H1 (cell line): ENCODE results near the gene SP7. TPM values are rescaled to one million over a fixed set of nuclear protein-coding genes. Genes with fewer than 3 reads are reported as not detected.

ENCODE experiments used
- BACH1 ChIP-seq: IDR thresholded peaks from 2 replicates; pipeline ENCODE4 v1.6.1; 2012; ENCODE audit warnings: low read length, improper control_type of control experiment
- EGR1 ChIP-seq: IDR thresholded peaks from 2 replicates; pipeline ENCODE4 v1.6.1; 2011; ENCODE audit warnings: low read depth, low read length, borderline replicate concordance
- SUZ12 ChIP-seq: fragments of 200-600 bp; sonication (generic); IDR thresholded peaks from 2 replicates; pipeline ENCODE4 v1.6.1; 2012; ENCODE audit warnings: mild to moderate bottlenecking, inconsistent platforms, low read length, moderate library complexity, mixed read lengths
- TAF1 ChIP-seq: IDR thresholded peaks from 2 replicates; pipeline ENCODE4 v1.6.1; 2011; ENCODE audit warnings: mild to moderate bottlenecking, low read depth, low read length
- polyA plus RNA-seq, 7 experiments: library from polyadenylated mRNA; depleted of rRNA in 3 of 7; stranded (reverse) in 5 of 7; unstranded in 2 of 7; fragments of >200 nt in 5 of 7; fragments of 200-250 nt in 2 of 7; gene quantifications; 1 replicate in 5 of 7; 2 replicates in 1 of 7; 4 replicates in 1 of 7; pipeline versions ENCODE4 v1.2.1 to v1.2.3, GENCODE V29; 2011 to 2013; ENCODE audit warnings: missing spikeins in 2 of 7, mixed read lengths in 2 of 7
- total RNA-seq: library from RNA; stranded (reverse); fragmentation: NEBNext Ultra II Directional; extraction: Animal tissue kit (Norgen Biotek cat#: 25700); gene quantifications from 2 replicates; pipeline ENCODE4 v1.2.1, GENCODE V29; 2021
- TF ChIP-seq, protein P1 (sequence below), 3 experiments: IDR thresholded peaks; 1 replicate in 2 of 3; 2 replicates in 1 of 3; pipeline versions ENCODE4 v1.5.1 to v1.6.1; 2011; ENCODE audit warnings: low read length in 3 of 3, mild to moderate bottlenecking in 3 of 3, inconsistent platforms in 2 of 3, low read depth in 1 of 3, moderate library complexity in 1 of 3; ENCODE audit not compliant: insufficient read depth in 1 of 3; ENCODE audit errors: control extremely low read depth in 1 of 3
- TF ChIP-seq, protein P2 (sequence below): fragments of 300-600 bp; sonication (generic); IDR thresholded peaks from 2 replicates; pipeline ENCODE4 v1.7.1; 2012; ENCODE audit warnings: low read length, moderate library complexity, mild to moderate bottlenecking, inconsistent platforms; ENCODE audit not compliant: insufficient replicate concordance

Gene SP7
- total and polyA plus RNA-seq, 2 of the 8 experiments (the other 6 are each of a cell fraction or from before 2014, with no cell fraction given) = 0.12 to 0.13 TPM

DNA sequence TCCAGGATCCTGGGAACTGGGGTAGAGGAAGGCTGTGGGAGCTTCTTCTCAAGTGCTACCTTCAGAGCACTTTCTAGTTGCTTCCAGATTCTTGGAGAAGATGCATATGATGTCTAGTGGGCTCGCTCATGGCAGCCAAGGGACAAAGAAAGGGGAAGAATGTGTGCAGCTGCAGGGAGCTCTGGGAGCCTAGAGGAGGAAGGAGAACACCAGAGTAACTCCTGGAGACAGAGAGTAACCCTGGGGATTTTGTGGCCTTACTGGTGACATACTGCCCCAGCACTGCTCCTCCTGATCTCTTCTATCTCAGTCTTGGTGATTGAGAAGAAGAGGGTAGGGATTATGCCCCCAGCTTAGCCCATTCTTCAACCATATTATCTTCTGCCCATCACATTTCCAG lies 10.3 kb upstream of the SP7 start (continued):
- TF ChIP-seq EGR1 (no peak), BACH1 (no peak), SUZ12 (no peak), TAF1 (no peak)
- TF ChIP-seq, protein P1, sequence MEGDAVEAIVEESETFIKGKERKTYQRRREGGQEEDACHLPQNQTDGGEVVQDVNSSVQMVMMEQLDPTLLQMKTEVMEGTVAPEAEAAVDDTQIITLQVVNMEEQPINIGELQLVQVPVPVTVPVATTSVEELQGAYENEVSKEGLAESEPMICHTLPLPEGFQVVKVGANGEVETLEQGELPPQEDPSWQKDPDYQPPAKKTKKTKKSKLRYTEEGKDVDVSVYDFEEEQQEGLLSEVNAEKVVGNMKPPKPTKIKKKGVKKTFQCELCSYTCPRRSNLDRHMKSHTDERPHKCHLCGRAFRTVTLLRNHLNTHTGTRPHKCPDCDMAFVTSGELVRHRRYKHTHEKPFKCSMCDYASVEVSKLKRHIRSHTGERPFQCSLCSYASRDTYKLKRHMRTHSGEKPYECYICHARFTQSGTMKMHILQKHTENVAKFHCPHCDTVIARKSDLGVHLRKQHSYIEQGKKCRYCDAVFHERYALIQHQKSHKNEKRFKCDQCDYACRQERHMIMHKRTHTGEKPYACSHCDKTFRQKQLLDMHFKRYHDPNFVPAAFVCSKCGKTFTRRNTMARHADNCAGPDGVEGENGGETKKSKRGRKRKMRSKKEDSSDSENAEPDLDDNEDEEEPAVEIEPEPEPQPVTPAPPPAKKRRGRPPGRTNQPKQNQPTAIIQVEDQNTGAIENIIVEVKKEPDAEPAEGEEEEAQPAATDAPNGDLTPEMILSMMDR (IDR thresholded peaks at IDR 0.05; ENCODE audit: control extremely low read depth in 1 of 3, insufficient read depth in 1 of 3, low read depth in 1 of 3, low read length in 3 of 3) = no peak
- TF ChIP-seq, protein P2, sequence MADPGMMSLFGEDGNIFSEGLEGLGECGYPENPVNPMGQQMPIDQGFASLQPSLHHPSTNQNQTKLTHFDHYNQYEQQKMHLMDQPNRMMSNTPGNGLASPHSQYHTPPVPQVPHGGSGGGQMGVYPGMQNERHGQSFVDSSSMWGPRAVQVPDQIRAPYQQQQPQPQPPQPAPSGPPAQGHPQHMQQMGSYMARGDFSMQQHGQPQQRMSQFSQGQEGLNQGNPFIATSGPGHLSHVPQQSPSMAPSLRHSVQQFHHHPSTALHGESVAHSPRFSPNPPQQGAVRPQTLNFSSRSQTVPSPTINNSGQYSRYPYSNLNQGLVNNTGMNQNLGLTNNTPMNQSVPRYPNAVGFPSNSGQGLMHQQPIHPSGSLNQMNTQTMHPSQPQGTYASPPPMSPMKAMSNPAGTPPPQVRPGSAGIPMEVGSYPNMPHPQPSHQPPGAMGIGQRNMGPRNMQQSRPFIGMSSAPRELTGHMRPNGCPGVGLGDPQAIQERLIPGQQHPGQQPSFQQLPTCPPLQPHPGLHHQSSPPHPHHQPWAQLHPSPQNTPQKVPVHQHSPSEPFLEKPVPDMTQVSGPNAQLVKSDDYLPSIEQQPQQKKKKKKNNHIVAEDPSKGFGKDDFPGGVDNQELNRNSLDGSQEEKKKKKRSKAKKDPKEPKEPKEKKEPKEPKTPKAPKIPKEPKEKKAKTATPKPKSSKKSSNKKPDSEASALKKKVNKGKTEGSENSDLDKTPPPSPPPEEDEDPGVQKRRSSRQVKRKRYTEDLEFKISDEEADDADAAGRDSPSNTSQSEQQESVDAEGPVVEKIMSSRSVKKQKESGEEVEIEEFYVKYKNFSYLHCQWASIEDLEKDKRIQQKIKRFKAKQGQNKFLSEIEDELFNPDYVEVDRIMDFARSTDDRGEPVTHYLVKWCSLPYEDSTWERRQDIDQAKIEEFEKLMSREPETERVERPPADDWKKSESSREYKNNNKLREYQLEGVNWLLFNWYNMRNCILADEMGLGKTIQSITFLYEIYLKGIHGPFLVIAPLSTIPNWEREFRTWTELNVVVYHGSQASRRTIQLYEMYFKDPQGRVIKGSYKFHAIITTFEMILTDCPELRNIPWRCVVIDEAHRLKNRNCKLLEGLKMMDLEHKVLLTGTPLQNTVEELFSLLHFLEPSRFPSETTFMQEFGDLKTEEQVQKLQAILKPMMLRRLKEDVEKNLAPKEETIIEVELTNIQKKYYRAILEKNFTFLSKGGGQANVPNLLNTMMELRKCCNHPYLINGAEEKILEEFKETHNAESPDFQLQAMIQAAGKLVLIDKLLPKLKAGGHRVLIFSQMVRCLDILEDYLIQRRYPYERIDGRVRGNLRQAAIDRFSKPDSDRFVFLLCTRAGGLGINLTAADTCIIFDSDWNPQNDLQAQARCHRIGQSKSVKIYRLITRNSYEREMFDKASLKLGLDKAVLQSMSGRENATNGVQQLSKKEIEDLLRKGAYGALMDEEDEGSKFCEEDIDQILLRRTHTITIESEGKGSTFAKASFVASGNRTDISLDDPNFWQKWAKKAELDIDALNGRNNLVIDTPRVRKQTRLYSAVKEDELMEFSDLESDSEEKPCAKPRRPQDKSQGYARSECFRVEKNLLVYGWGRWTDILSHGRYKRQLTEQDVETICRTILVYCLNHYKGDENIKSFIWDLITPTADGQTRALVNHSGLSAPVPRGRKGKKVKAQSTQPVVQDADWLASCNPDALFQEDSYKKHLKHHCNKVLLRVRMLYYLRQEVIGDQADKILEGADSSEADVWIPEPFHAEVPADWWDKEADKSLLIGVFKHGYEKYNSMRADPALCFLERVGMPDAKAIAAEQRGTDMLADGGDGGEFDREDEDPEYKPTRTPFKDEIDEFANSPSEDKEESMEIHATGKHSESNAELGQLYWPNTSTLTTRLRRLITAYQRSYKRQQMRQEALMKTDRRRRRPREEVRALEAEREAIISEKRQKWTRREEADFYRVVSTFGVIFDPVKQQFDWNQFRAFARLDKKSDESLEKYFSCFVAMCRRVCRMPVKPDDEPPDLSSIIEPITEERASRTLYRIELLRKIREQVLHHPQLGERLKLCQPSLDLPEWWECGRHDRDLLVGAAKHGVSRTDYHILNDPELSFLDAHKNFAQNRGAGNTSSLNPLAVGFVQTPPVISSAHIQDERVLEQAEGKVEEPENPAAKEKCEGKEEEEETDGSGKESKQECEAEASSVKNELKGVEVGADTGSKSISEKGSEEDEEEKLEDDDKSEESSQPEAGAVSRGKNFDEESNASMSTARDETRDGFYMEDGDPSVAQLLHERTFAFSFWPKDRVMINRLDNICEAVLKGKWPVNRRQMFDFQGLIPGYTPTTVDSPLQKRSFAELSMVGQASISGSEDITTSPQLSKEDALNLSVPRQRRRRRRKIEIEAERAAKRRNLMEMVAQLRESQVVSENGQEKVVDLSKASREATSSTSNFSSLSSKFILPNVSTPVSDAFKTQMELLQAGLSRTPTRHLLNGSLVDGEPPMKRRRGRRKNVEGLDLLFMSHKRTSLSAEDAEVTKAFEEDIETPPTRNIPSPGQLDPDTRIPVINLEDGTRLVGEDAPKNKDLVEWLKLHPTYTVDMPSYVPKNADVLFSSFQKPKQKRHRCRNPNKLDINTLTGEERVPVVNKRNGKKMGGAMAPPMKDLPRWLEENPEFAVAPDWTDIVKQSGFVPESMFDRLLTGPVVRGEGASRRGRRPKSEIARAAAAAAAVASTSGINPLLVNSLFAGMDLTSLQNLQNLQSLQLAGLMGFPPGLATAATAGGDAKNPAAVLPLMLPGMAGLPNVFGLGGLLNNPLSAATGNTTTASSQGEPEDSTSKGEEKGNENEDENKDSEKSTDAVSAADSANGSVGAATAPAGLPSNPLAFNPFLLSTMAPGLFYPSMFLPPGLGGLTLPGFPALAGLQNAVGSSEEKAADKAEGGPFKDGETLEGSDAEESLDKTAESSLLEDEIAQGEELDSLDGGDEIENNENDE = no peak
